Endothelial cell of umbilical vein (primary cell): ENCODE data around the gene FGD3. TPM values are rescaled to one million over a fixed set of nuclear protein-coding genes. Genes with fewer than 3 reads are reported as not detected.

Experiments
- BruUV-seq: library from RNA; stranded (reverse); fragments of 400-500 nt; replicated peaks from 2 replicates; lab custom pipeline; 2021; lab: Mats Ljungman, UMichigan
- CTCF ChIA-PET: fragments of 300-600, 350-600 bp; sonication (Branson Sonifier 250); formaldehyde crosslinking; loops from one replicate; lab custom pipeline; 2021; ENCODE audit warnings: antibody characterized with exemption, inconsistent platforms; lab: Charles Lee
- POLR2A ChIA-PET: fragments of 300-600, 350-600 bp; sonication (Branson Sonifier 250); formaldehyde crosslinking; loops from one replicate; lab custom pipeline; 2021; ENCODE audit warnings: antibody characterized with exemption, inconsistent platforms; lab: Charles Lee
- DNase-seq: peaks from one replicate; pipeline ENCODE4 v3.0.0-alpha.2; 2011; ENCODE audit warnings: low read depth, low spot score
- FAIRE-seq: peaks from 2 replicates; lab custom pipeline; 2011; peaks lifted over from hg19 to GRCh38; lab: Jason Lieb, UNC
- H2AFZ ChIP-seq: 2 replicates; pipeline ENCODE4 v1.6.0; 2012; ENCODE audit warnings: low read depth, low read length, control low read depth, inconsistent platforms
- H3K27ac ChIP-seq: 2 replicates; pipeline ENCODE4 v1.5.1; 2011; ENCODE audit warnings: low read depth, mild to moderate bottlenecking, control low read depth, low read length, moderate library complexity; ENCODE audit not compliant: insufficient read depth
- H3K27me3 ChIP-seq, 2 experiments: 2 replicates each; pipeline versions ENCODE4 v1.6.0 to v1.6.1; 2011; ENCODE audit warnings: low read length in 2 of 2, mixed read lengths in 1 of 2; ENCODE audit not compliant: control insufficient read depth in 2 of 2, insufficient read depth in 2 of 2
- H3K36me3 ChIP-seq, 2 experiments: 2 replicates in 1 of 2; 3 replicates in 1 of 2; pipeline ENCODE4 v1.5.1; 2011; ENCODE audit warnings: low read length in 2 of 2, mild to moderate bottlenecking in 1 of 2, moderate library complexity in 1 of 2; ENCODE audit not compliant: control insufficient read depth in 2 of 2, insufficient read depth in 2 of 2; ENCODE audit errors: extremely low read depth in 1 of 2
- H3K4me1 ChIP-seq: 3 replicates; pipeline ENCODE4 v1.5.1; 2011; ENCODE audit warnings: mild to moderate bottlenecking, low read length; ENCODE audit not compliant: control insufficient read depth, insufficient read depth; ENCODE audit errors: extremely low read depth
- H3K4me2 ChIP-seq: 2 replicates; pipeline ENCODE4 v1.6.1; 2011; ENCODE audit warnings: low read length, control low read depth, mixed read lengths; ENCODE audit not compliant: insufficient read depth
- H3K4me3 ChIP-seq, 3 experiments: fragments of 200-600 bp in 1 of 3; sonication (generic), shearing (Covaris generic) in 1 of 3; replicated peaks in 1 of 3; 2 replicates each; pipeline ENCODE4 v1.5.1; 2011 to 2016; ENCODE audit warnings: control low read depth in 3 of 3, low read length in 3 of 3, mild to moderate bottlenecking in 2 of 3, inconsistent platforms in 1 of 3, low read depth in 1 of 3, moderate library complexity in 1 of 3; ENCODE audit not compliant: insufficient read depth in 1 of 3
- H3K79me2 ChIP-seq: 2 replicates; pipeline ENCODE4 v1.6.0; 2012; ENCODE audit warnings: low read length, inconsistent platforms; ENCODE audit not compliant: control insufficient read depth, insufficient read depth
- H3K9ac ChIP-seq: replicated peaks from 2 replicates; pipeline ENCODE3; 2011; ENCODE audit warnings: low read length, control low read depth; ENCODE audit not compliant: insufficient read depth; ENCODE audit errors: extremely low read depth
- H3K9me1 ChIP-seq: replicated peaks from 3 replicates; pipeline ENCODE4 v1.6.0; 2011; ENCODE audit warnings: mild to moderate bottlenecking, low read length; ENCODE audit not compliant: control insufficient read depth, insufficient read depth; ENCODE audit errors: extremely low read depth
- H3K9me3 ChIP-seq: replicated peaks from 2 replicates; pipeline ENCODE4 v1.5.1; 2012; ENCODE audit warnings: low read length, inconsistent platforms; ENCODE audit not compliant: control insufficient read depth, insufficient read depth
- H4K20me1 ChIP-seq: replicated peaks from 2 replicates; pipeline ENCODE3; 2011; ENCODE audit warnings: mild to moderate bottlenecking, low read length; ENCODE audit not compliant: control insufficient read depth, insufficient read depth; ENCODE audit errors: extremely low read depth
- CTCF ChIP-seq, 2 donors: IDR thresholded peaks; 1 replicate in 1 of 2; 2 replicates in 1 of 2; pipeline ENCODE4 v1.5.1; 2011; ENCODE audit warnings: low read length in 2 of 2, mild to moderate bottlenecking in 2 of 2, moderate library complexity in 2 of 2, control low read depth in 1 of 2, inconsistent platforms in 1 of 2, low read depth in 1 of 2; ENCODE audit not compliant: insufficient read depth in 1 of 2; ENCODE audit errors: extremely low read depth in 1 of 2
- EZH2 ChIP-seq: IDR thresholded peaks from 2 replicates; pipeline ENCODE4 v1.6.1; 2012; ENCODE audit warnings: borderline replicate concordance, low read depth, mild to moderate bottlenecking, moderate library complexity, low read length, inconsistent platforms; ENCODE audit not compliant: severe bottlenecking
- FOS ChIP-seq: IDR thresholded peaks from 2 replicates; pipeline ENCODE4 v1.6.1; 2011; ENCODE audit warnings: mild to moderate bottlenecking, low read length, moderate library complexity, borderline replicate concordance; ENCODE audit not compliant: insufficient read depth
- GATA2 ChIP-seq: IDR thresholded peaks from 2 replicates; pipeline ENCODE4 v1.7.0; 2011; ENCODE audit warnings: low read depth, mild to moderate bottlenecking, moderate library complexity, mixed read lengths, low read length; ENCODE audit not compliant: insufficient read length, insufficient read depth
- JUN ChIP-seq: IDR thresholded peaks from 2 replicates; pipeline ENCODE4 v1.6.1; 2011; ENCODE audit warnings: borderline replicate concordance, low read depth; ENCODE audit not compliant: insufficient read length, insufficient read depth
- MAX ChIP-seq: IDR thresholded peaks from 2 replicates; pipeline ENCODE4 v1.6.1; 2011; ENCODE audit not compliant: insufficient read depth, insufficient read length
- MYC ChIP-seq: IDR thresholded peaks from one replicate; pipeline ENCODE4 v1.6.1; 2011; ENCODE audit warnings: mild to moderate bottlenecking, low read depth, low read length
- POLR2A ChIP-seq: IDR thresholded peaks from 2 replicates; pipeline ENCODE4 v1.6.1; 2012; ENCODE audit warnings: low read depth, mild to moderate bottlenecking, control low read depth, low read length
- POLR2AphosphoS5 ChIP-seq: IDR thresholded peaks from 2 replicates; pipeline ENCODE4 v1.6.1; 2012; ENCODE audit warnings: low read depth, mild to moderate bottlenecking, control low read depth, low read length, moderate library complexity; ENCODE audit not compliant: insufficient read depth
- dilution Hi-C: fragments of 300-500 bp; cut with MboI; formaldehyde crosslinking; loops from one replicate; pipeline ENCODE4 v1.15.0; 2019; ENCODE audit warnings: low sequenced_read_pairs; ENCODE audit not compliant: extremely low pct_ligation_motif_present
- intact Hi-C: fragments of 100-400 bp; cut with micrococcal nuclease; formaldehyde crosslinking; loops from one replicate; pipeline ENCODE4 v1.10.0; 2022
- polyA plus RNA-seq, 4 experiments: library from polyadenylated mRNA; depleted of rRNA in 3 of 4; stranded (reverse) in 3 of 4; unstranded in 1 of 4; fragments of >200 nt; gene quantifications; 2 replicates each; pipeline versions ENCODE4 v1.2.1 to v1.2.3, GENCODE V29; 2011 to 2012; ENCODE audit warnings: missing spikeins in 1 of 4
- total RNA-seq: library from RNA; stranded (reverse); gene quantifications from 2 replicates; pipeline ENCODE4 v1.2.3, GENCODE V29; 2021

The FGD3 gene
- total and polyA plus RNA-seq, 2 donors (not counting 3 experiments of a cell fraction or from before 2014, with no cell fraction given): not detected

- H3K9ac ChIP-seq: no peak overlapping the region
- no peaks in the 10 kb centered on the region for H4K20me1 ChIP-seq
- TF ChIP-seq POLR2A: no peak
- TF ChIP-seq POLR2AphosphoS5: no peak
- TF ChIP-seq EZH2: no peak
- no peak for TF ChIP-seq MAX
- TF ChIP-seq MYC: no peak
- TF ChIP-seq GATA2: no peak
- TF ChIP-seq FOS: no peak
- TF ChIP-seq JUN: no peak
- TF ChIP-seq CTCF (IDR thresholded peaks at IDR 0.05; ENCODE audit: extremely low read depth in 1 of 2, insufficient read depth in 1 of 2, low read depth in 1 of 2, low read length in 2 of 2): no peak
- no peak overlapping the region for H2AFZ ChIP-seq
- no peak overlapping the region for H3K4me3 ChIP-seq
- ChIA-PET POLR2A (no interaction called here), CTCF (no interaction called here)
- no peak overlapping the region for H3K27ac ChIP-seq
- no peaks in the 10 kb centered on the region for H3K79me2 ChIP-seq
- H3K27me3 ChIP-seq: no peaks in the 10 kb centered on the region
- H3K36me3 ChIP-seq: no peaks in the 10 kb centered on the region
- no peaks in the 10 kb centered on the region for H3K9me3 ChIP-seq
- DNase-seq: no peak
- no peaks in the 10 kb centered on the region for H3K4me1 ChIP-seq
- FAIRE-seq: no peak
- intact Hi-C loops (no loop called here), dilution Hi-C loops (no loop called here)
- no peaks in the 10 kb centered on the region for H3K9me1 ChIP-seq
- no TSS peak for BruUV-seq
- H3K4me2 ChIP-seq: no peak overlapping the region
These were observed 30.0 kb upstream of the FGD3 start for GRCh38 chr9:92917176-92917800.
